Stimulated activated CD8-positive, alpha-beta memory T cell treated with anti-CD3 and anti-CD28 coated beads, Interleukin-4, amount 100 ng/mL, for 1 hour (primary cell): ENCODE results near the gene THAP9.

Source experiments
- DNase-seq, 2 donors: peaks; one replicate each; pipeline ENCODE4 v3.0.0-alpha.2; 2020; ENCODE audit warnings: low read depth in 2 of 2, low spot score in 1 of 2

Gene THAP9

DNA sequence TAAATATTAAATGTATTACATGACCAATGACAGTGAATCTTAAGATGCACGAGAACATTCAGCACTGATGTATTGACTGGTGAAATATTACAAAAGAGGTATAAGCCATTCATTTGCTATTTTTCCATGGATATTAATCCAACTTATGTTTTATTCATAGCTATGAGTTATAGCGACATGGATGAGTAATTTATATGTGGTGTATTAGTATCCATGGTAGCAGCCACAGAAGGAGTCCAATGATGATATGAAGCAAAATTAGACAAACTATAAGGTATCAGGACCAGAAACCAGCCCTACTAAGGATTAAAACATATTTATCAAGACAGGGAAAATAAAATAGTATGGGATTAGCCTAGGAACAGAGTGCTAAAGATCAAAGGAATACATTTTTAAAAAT lies 50.7 kb downstream of the THAP9 start:
- no peak for DNase-seq

- no peak for DNase-seq
Measured at GRCh38 chr4:82954212-82954611, 53.7 kb downstream of the THAP9 start.

- no peak for DNase-seq
Measured at GRCh38 chr4:82957045-82957444, 56.5 kb downstream of the THAP9 start.

- no peak for DNase-seq
Measured at GRCh38 chr4:82965763-82966162, 65.2 kb downstream of the THAP9 start.

DNA sequence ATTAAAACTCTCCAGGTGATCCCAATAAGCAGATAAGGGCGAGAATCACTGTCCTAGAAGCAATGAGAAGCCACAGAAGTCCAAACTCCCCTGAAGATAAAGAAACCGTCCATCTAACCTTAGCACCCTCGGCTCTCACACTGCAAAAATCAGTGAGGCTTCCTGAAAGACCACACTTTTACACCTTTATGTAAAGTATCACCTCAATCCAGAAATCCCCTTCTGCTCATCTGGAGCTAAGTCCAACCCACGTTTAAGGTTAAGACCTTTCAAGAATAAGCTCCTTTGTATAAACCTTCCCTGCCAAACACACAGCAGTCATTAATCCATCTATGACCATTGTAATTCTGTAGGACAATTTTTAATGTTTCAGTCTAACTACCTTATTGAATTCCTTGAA lies 68.4 kb downstream of the THAP9 start:
- DNase-seq: no peak

DNA sequence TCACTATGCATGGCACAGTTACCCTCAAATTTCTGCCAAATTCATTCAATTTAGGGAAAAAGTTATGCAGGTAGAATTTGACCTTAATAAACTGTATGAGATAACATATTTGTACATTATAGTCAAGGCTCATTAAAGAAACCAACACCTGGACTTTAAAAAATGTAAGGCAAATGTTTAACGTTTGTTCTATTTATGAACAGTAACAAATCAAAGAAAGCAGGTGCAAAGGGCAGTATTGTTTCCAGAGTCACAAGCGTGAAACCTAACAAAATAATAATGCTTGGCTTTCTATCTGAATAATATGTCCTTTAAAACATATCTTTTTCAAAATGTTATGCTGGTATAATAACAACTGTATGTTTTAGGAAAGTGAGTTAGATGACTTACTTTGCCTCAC lies 68.9 kb downstream of the THAP9 start:
- DNase-seq: no peak
